Muscle of back (tissue), 11 donors: ENCODE measurements around the gene SCGB1A1. TPM values are rescaled to one million over a fixed set of nuclear protein-coding genes. Genes with fewer than 3 reads are reported as not detected.

ENCODE experiments used
- DNase-seq, 3 donors: peaks; one replicate each; pipeline versions ENCODE4 v3.0.0 to v3.0.0-alpha.2; 2013
- polyA plus RNA-seq, 10 donors: library from polyadenylated mRNA; unstranded; fragments of 120-200 nt; gene quantifications; one replicate each; pipeline ENCODE4 v1.2.1, GENCODE V29; 2013; ENCODE audit not compliant: insufficient read length in 10 of 10

The SCGB1A1 gene
- polyA plus RNA-seq, 10 donors, result not detected

DNA sequence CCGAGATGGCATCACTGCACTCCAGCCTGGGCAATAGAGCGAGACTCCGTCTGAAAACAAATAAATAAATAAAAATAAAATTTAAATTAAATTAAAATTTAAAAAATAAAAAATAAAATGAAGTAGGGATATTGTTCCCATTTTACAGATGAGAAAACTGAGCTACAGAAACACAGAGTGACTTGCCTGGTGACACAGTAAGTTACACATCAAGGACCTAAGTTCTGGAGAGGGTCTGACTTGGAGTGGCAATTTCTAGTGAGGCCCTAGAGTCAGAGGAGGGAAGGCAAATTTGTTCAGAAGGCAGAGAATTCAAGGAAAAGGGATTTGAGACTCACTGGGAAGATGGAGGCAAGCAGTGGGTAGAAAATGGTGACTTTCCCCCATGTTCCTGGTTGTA lies 2.0 kb downstream of the SCGB1A1 start:
- no peak for DNase-seq

GRCh38 chr11:62421996-62422395 lies 3.2 kb downstream of the SCGB1A1 start:
- peak in 1 of 3 donors; percentile 55 for DNase-seq

- no peak for DNase-seq
Observed at GRCh38 chr11:62423012-62423411, 4.2 kb downstream of the SCGB1A1 start.

- DNase-seq, result no peak
Observed at GRCh38 chr11:62427630-62428233, 8.9 kb downstream of the SCGB1A1 start.

- no peak for DNase-seq
Observed at GRCh38 chr11:62428871-62429560, 10.2 kb downstream of the SCGB1A1 start.

DNA sequence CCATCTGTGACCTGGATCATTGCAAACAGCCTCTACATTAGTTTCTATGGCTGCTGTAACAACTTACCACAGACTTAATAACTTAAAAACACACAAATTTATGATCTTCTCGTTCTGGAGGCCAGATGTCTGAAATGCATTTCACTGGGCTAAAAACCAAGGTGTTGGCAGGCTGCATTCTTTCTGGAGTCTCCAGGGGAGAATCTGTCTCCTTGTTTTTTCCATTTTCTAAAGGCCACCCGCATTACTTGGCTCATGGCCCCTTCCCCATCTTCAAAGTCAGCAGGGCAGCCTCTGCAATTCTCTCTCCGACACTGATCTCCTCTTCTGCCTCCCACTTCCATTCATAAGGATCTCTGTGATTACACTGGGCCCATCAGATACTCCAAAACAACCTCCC lies 11.6 kb downstream of the SCGB1A1 start:
- DNase-seq, result peak in 2 of 3 donors; percentile 73 to 86

DNA sequence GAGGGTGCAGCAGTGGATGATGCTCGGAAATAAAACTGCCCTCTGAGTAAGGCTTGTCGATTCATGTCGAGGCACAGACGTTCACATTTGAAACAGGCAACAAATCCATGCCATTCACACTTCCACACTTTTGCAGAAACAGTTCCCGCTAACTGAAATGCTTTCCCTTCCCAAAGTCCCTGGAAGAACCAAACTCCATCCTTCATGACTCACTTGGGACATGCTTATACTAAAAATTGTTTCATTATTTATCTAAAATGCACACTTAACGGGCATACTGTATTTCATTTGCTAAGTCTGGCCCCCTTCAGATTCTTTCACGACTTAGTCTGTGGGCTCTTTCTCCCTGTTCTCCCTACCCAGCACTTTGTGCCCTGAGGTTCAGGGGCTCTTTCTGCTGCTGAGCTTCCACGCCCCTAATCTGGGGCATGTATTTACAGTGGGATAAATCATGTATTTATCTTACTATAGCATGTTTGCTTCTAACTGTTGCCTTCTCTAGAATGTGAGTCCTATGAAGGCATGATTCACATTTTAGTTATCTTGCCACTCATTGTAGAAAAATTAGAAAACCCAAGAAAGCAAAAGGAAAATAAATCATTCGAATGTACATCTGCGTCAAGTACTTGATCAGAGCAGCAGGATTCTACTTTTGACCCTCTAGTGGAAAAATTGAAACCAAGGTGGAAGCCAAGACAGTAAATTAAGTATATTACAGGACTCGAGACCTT lies 12.5 kb downstream of the SCGB1A1 start:
- peak in 2 of 3 donors; percentile 66 to 76 for DNase-seq

GRCh38 chr11:62432695-62433094 lies 13.9 kb downstream of the SCGB1A1 start:
- DNase-seq, result no peak

DNA sequence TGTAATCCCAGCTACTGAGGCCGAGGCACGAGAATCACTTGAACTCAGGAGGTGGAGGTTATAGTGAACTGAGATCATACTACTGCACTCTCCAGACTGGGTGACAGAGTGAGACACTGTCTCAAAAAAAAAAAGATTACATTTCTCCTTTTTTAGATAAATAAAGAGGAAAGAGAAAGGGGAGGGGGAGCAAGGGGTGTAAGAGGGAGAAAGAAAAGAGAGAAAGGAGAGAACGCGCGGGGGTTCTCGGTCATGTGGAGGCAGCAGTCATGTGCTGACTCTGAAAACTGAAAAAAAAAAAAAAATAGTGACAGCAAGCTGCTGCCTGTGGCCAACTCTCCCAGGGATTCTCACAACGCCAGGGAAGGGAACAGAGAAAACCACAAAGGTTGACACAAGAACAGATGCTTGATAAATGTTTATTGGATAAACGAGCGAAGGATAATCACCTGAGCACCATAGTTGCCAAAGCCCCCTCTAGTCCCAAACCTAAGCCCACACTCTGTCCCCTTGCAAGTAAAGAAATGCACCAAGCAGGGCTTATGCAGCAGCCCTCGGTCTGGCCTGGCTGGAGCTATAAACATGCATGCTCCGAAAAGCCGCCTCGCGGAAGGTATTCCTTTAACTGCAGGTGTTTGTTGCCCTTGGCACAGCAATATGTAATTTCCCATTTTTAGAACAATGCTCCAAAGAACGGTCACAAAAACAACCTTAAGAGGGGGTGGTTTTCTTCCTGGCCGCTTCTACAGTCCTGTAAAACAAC lies 14.5 kb downstream of the SCGB1A1 start:
- DNase-seq, result no peak

GRCh38 chr11:62433904-62434276 lies 15.1 kb downstream of the SCGB1A1 start:
- DNase-seq, result no peak

DNA sequence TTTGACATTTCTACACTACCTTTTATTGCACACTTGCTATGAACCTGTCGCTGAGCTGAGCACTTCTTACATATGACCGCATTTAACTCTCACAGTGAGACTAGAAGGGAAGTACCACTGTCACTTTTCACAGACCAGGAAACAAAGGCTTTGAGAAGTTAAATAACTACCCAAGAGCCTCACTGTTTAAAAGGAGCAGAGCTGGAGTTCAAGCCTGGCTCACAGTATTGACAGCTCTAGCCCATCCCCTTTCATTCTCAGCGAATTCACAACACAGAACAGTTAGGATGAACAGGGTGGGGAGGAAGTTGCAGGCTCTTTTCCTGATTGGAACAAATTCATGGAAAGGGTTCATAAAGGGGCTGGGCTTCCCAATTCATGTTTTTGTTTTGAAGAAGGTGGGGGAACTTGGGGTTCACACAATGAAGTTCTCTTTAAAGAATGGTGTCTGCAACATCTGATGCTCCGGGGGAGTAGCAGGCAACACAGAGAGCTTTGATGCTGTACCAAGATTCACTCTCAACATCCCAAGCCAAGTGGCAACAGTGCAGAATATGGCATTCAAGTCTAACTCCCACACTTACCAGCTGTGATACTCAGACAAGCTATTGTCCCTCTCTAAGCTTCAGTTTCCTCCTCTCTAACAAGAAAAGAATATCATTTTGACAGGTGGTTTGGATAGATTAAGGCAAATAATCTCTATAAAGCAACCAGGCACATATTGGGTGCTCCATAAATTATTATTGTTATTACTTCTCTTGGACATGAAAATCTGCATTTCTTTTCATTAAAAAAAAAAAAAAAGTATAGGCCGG lies 17.2 kb downstream of the SCGB1A1 start:
- DNase-seq, result peak in 2 of 3 donors; percentile 30 to 44

DNA sequence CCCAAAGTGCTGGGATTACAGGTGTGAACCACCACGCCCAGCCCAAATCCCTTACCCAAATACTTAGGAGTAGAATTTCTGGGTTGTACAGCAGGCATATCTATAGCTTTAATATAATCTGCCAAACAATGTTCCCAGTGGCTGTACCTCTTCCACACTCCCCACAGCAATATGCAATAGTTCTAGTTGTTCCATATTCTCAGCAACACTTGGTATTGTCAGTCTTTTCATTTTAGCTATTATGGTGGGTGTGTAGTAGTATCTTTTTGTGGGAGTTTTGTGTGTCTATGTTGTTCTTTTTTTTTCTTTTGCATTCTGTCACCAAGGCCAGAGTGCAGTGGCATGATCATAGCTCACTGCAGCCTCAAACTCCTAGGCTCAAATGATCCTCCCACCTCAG lies 18.8 kb downstream of the SCGB1A1 start:
- DNase-seq, result no peak

DNA sequence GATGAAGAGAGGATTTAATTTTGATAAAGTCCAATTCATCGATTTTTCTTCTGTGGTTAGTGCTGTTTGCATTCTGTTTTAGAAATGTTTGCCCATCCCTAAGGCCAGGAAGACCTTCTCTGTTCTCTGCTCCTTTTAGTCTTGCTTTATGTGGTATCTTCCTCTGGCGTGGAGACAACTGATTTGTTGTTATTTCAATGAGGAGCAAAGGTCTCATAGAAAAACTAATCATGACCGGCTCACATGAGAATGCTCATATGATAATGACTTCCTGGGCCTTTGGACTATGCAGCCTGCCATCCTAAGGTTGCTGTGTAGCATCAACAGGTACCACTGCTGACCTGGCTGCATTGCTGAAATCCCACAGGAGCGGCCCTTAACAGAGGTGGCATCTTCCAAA lies 19.8 kb downstream of the SCGB1A1 start:
- no peak for DNase-seq

DNA sequence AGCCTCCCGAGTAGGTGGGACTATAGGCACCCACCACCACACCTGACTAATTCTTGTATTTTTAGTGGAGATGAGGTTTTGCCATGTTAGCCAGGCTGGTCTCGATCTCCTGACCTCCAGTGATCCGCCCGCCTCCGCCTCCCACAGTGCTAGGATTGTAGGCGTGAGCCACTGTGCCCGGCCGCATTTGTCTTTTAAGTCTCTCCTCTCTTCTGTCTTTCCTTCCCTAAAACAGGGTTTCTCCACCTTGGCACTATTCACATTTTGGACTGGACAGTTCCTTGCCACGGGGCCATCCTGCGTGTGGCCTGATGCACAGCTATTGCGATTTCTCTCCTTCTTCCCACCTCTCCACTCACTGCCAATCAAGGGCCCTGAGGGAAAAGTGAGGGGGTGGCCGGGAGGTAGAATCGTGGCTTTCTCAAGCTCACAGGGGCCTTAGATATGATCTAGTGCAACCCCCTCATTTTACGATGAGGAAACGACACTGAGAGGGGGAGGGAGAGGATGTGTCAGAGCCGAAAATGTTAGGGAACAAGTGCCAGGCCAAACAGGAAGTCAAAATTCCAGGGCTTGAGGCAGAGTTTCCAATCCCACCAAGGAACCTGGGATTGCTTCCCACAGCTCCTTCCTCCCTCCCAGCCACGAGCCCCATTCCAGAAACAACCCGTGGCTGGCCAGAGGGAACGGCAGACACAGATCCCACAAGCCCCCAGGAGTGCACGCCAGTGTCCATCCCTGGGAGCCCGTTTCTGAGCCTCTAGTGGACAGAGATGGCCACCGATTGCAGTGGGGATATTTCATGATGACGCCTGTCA lies 21.2 kb downstream of the SCGB1A1 start:
- DNase-seq, result peak; percentile 63 to 90 (median 80)

- DNase-seq, result peak in 2 of 3 donors; percentile 66 to 87
Observed at GRCh38 chr11:62443390-62444235, 24.8 kb downstream of the SCGB1A1 start.

GRCh38 chr11:62444236-62444833 lies 25.5 kb downstream of the SCGB1A1 start:
- peak; percentile 64 to 91 (median 73) for DNase-seq

DNA sequence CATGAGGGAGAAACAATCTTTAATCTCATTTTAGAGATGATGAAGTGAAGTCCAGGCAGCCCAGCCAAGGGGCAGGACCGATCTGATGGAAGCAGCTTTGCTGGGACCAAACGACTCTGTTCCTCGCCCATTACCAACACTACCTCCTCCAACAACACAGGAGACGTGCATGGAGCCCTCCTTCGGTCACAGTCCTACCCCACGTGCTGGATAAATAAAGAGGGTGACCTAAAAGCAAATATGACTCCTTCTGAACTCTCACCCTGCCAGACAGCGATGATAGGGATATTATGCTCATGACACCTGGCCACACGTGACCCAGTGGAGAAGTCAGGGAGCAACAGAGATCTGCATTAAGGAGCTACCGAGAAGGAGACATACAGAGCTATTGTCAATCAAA lies 26.0 kb downstream of the SCGB1A1 start:
- peak in 1 of 3 donors; percentile 81 for DNase-seq

DNA sequence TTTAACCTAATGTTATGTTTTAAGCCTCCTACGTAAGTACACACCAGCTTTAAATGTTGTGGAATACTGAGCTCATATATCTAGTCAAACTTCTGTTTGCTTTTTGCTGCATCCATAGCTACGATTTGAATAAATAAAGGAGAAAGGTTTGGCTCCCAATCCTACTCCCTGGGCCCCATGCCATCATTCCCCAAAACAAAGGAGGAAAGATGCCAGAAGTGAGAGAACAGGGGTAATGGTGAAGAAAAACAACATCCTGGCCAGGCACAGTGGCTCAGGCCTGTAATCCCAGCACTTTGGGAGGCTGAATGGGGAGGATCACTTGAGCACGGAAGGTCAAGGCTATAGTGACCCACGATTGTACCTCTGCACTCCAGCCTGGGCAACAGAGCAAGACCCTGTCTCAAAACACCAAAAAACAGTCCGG lies 26.5 kb downstream of the SCGB1A1 start:
- peak; percentile 62 to 95 (median 89) for DNase-seq

GRCh38 chr11:62446091-62446490 lies 27.3 kb downstream of the SCGB1A1 start:
- DNase-seq, result peak in 1 of 3 donors; percentile 52
